Sigmoid colon (tissue), 4 donors: Measurements from ENCODE around the gene KCNH4.

ENCODE experiments used
- CTCF ChIP-seq, 4 experiments: fragments of 450-650 bp in 3 of 4; fragments of 200-600 bp in 1 of 4; IDR thresholded peaks; one replicate each; pipeline ENCODE4 v1.5.1; 2016 to 2019; ENCODE audit warnings: antibody characterized with exemption in 4 of 4, mild to moderate bottlenecking in 3 of 4, moderate library complexity in 2 of 4
- EP300 ChIP-seq, 4 donors: sonication (generic); formaldehyde crosslinking; IDR thresholded peaks; one replicate each; pipeline ENCODE4 v1.6.1; 2017; ENCODE audit warnings: antibody characterized with exemption in 4 of 4
- POLR2AphosphoS5 ChIP-seq, 4 donors: sonication (generic); formaldehyde crosslinking; IDR thresholded peaks; one replicate each; pipeline ENCODE4 v1.6.1; 2017; ENCODE audit warnings: antibody characterized with exemption in 4 of 4

GRCh38 chr17:42163113-42163512, 17.8 kb downstream of the KCNH4 start:
- TF ChIP-seq POLR2AphosphoS5 (IDR thresholded peaks at IDR 0.05) (no peak), CTCF (IDR thresholded peaks at IDR 0.05) (no peak), EP300 (IDR thresholded peaks at IDR 0.05) (no peak)
